ENCODE data around the gene LDB1. TPM values are rescaled to one million over a fixed set of nuclear protein-coding genes. Genes with fewer than 3 reads are reported as not detected.

LDB1 gene
- total and polyA plus RNA-seq, 2 of the 13 experiments (the other 11 are each of a cell fraction or from before 2014, with no cell fraction given) = 17.2 to 45.5 TPM

GRCh38 chr10:102151774-102152544, 31.8 kb upstream of the LDB1 start, which contains the start of gene NOLC1 (continued):
- 0 out of 2 replicates have a peak, but pooled peaks have one; percentile 17 for TF ChIP-seq HNF1A (IDR thresholded peaks at IDR 0.05; ENCODE audit: low read depth)
- TF ChIP-seq HNF1A (CRISPR knock-in tag; IDR thresholded peaks at IDR 0.05; ENCODE audit: borderline replicate concordance) = peak; percentile 52; the same call in 1 of the 2 replicates
- TF ChIP-seq HNRNPH1 (optimal IDR thresholded peaks at IDR 0.05; ENCODE audit: low read depth, low read length) = no peak
- TF ChIP-seq SMARCC2 (IDR thresholded peaks at IDR 0.05) = no peak
- TF ChIP-seq HMG20A (CRISPR knock-in tag; IDR thresholded peaks at IDR 0.05; ENCODE audit: borderline replicate concordance) = no peak
- peak; percentile 56; the same call in 1 of the 2 replicates for TF ChIP-seq ZNF317 (CRISPR knock-in tag; IDR thresholded peaks at IDR 0.05)
- TF ChIP-seq HOMEZ (CRISPR knock-in tag; IDR thresholded peaks at IDR 0.05; ENCODE audit: low read depth) = no peak
- TF ChIP-seq ADNP (CRISPR knock-in tag; IDR thresholded peaks at IDR 0.05) = no peak
- TF ChIP-seq ZBTB7A (CRISPR knock-in tag; IDR thresholded peaks at IDR 0.05) = peak; percentile 71; the same call in 1 of the 2 replicates
- no peak for TF ChIP-seq SOX13 (IDR thresholded peaks at IDR 0.05)
- peak; percentile 60 to 84; a peak in 2 of 4 replicates for TF ChIP-seq SOX13 (CRISPR knock-in tag; conservative IDR thresholded peaks at IDR 0.05 in 1 of 2, IDR thresholded peaks at IDR 0.05 in 1 of 2)
- TF ChIP-seq ZBED4 (CRISPR knock-in tag; IDR thresholded peaks at IDR 0.05; ENCODE audit: borderline replicate concordance) = peak; percentile 73
- peak; percentile 82 for TF ChIP-seq MXD3 (CRISPR knock-in tag; IDR thresholded peaks at IDR 0.05)
- TF ChIP-seq MAFK (conservative IDR thresholded peaks at IDR 0.05 in 1 of 2, IDR thresholded peaks at IDR 0.05 in 1 of 2; ENCODE audit: low read length in 2 of 2) = 0 out of 4 replicates have a peak, but pooled peaks of 1 of the 2 experiments have one; percentile 10
- no peak; the same call in 1 of the 2 replicates for TF ChIP-seq ZNF337 (CRISPR knock-in tag; IDR thresholded peaks at IDR 0.05; ENCODE audit: borderline replicate concordance, low read depth)
- no peak for TF ChIP-seq ZNF235 (CRISPR knock-in tag; IDR thresholded peaks at IDR 0.05; ENCODE audit: borderline replicate concordance)
- 0 out of 2 replicates have a peak, but pooled peaks have one; percentile 58 for TF ChIP-seq ZNF225 (CRISPR knock-in tag; IDR thresholded peaks at IDR 0.05)
- TF ChIP-seq ZC3H13 (CRISPR knock-in tag; IDR thresholded peaks at IDR 0.05) = peak; percentile 95
- 0 out of 2 replicates have a peak, but pooled peaks have one; percentile 42 for TF ChIP-seq ZNF20 (CRISPR knock-in tag; IDR thresholded peaks at IDR 0.05)
